ENCODE data around the gene KLHL29. TPM values are rescaled to one million over a fixed set of nuclear protein-coding genes. Genes with fewer than 3 reads are reported as not detected.

Gene KLHL29
- total RNA-seq, 1 experiment from 2014 or later, result 7.7 TPM

DNA sequence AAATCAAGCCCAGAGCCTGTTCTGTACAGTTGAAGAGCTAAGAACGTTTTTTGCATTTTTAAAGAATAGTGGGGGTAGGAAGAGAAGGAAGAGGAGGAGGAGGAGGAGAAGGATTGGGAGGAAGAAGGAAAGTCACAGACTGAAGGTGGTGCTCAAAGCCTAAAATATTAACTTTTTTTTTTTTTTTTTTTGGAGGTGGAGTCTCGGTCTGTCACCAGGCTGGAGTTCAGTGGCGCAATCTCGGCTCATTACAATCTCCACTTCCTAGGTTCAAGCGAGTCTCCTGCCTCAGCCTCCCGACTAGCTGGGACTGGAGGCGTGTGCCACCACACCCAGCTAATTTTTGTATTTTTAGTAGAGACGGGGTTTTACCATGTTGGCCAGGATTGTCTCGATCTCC, 18.3 kb upstream of the KLHL29 start:
- Histone ChIP-seq H3K27me3 (ENCODE audit: control insufficient read depth, insufficient read depth, low read length) (peaks cover 7% of the 10 kb centered on the region; the same call in 1 of the 2 replicates), H3K9me3 (ENCODE audit: control insufficient read depth, insufficient read depth, low read depth, low read length) (no peaks in the 10 kb centered on the region), H3K27ac (ENCODE audit: low read length) (no peak overlapping the region), H3K36me3 (ENCODE audit: control insufficient read depth, insufficient read depth, low read length) (no peaks in the 10 kb centered on the region), H3K4me3 (ENCODE audit: low read depth in 2 of 2, low read length in 2 of 2) (peak overlapping the region; percentile 0 to 29; a peak in 3 of 4 replicates), H3K4me1 (ENCODE audit: control insufficient read depth, insufficient read depth, low read length) (no peaks in the 10 kb centered on the region)
- ChIA-PET CTCF (interaction anchor here (0.6 kb wide), 1 partner anchor 332 kb away, joined by 3 read pairs; no protein-coding TSS in a partner anchor), POLR2A (no interaction called here)
- ATAC-seq (peak; percentile 68; the same call in 1 of the 2 replicates), DNase-seq (ENCODE audit: low read depth, low spot score) (no peak)
- in situ Hi-C loops (cut with HindIII; ENCODE audit: low pct_unique_long_range_greater_than_20kb, low sequenced_read_pairs) (no loop called here), intact Hi-C loops (cut with micrococcal nuclease; ENCODE audit: unreplicated experiment) (no loop called here)
- TF ChIP-seq POLR2AphosphoS5 (IDR thresholded peaks at IDR 0.05; ENCODE audit: low read depth, low read length), result no peak
- TF ChIP-seq, protein P1, sequence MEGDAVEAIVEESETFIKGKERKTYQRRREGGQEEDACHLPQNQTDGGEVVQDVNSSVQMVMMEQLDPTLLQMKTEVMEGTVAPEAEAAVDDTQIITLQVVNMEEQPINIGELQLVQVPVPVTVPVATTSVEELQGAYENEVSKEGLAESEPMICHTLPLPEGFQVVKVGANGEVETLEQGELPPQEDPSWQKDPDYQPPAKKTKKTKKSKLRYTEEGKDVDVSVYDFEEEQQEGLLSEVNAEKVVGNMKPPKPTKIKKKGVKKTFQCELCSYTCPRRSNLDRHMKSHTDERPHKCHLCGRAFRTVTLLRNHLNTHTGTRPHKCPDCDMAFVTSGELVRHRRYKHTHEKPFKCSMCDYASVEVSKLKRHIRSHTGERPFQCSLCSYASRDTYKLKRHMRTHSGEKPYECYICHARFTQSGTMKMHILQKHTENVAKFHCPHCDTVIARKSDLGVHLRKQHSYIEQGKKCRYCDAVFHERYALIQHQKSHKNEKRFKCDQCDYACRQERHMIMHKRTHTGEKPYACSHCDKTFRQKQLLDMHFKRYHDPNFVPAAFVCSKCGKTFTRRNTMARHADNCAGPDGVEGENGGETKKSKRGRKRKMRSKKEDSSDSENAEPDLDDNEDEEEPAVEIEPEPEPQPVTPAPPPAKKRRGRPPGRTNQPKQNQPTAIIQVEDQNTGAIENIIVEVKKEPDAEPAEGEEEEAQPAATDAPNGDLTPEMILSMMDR (IDR thresholded peaks at IDR 0.05), result peak; percentile 25
- BruUV-seq (replicated peaks), result no TSS peak

DNA sequence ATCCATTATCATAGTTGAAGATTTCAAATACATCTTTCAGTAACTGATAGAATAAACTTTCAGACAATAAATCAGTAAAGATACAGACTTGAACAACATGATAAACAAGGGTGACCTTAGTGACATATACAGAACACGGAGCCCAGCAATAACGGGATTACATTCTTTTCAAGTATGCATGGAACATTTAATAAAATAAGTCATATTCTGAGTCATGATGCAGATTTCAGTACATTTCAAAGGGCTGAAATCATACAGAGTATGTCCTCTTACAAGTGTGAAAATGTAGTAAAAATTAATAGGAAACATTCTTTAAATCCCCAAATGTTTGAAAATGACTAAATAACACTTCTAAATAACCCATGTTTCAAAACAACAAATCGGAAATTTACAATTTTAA, 17.2 kb upstream of the KLHL29 start:
- no peak for TF ChIP-seq SIN3A (IDR thresholded peaks at IDR 0.05; ENCODE audit: borderline replicate concordance, insufficient read depth, low read depth, low read length)
- TF ChIP-seq, protein P2, sequence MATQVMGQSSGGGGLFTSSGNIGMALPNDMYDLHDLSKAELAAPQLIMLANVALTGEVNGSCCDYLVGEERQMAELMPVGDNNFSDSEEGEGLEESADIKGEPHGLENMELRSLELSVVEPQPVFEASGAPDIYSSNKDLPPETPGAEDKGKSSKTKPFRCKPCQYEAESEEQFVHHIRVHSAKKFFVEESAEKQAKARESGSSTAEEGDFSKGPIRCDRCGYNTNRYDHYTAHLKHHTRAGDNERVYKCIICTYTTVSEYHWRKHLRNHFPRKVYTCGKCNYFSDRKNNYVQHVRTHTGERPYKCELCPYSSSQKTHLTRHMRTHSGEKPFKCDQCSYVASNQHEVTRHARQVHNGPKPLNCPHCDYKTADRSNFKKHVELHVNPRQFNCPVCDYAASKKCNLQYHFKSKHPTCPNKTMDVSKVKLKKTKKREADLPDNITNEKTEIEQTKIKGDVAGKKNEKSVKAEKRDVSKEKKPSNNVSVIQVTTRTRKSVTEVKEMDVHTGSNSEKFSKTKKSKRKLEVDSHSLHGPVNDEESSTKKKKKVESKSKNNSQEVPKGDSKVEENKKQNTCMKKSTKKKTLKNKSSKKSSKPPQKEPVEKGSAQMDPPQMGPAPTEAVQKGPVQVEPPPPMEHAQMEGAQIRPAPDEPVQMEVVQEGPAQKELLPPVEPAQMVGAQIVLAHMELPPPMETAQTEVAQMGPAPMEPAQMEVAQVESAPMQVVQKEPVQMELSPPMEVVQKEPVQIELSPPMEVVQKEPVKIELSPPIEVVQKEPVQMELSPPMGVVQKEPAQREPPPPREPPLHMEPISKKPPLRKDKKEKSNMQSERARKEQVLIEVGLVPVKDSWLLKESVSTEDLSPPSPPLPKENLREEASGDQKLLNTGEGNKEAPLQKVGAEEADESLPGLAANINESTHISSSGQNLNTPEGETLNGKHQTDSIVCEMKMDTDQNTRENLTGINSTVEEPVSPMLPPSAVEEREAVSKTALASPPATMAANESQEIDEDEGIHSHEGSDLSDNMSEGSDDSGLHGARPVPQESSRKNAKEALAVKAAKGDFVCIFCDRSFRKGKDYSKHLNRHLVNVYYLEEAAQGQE (IDR thresholded peaks at IDR 0.05; ENCODE audit: insufficient read depth in 1 of 2, low read depth in 2 of 2, low read length in 1 of 2), result no peak
- TF ChIP-seq POLR2AphosphoS5 (IDR thresholded peaks at IDR 0.05; ENCODE audit: low read depth, low read length), result no peak
- no peak for TF ChIP-seq TCF7L2 (IDR thresholded peaks at IDR 0.05; ENCODE audit: low read depth, low read length)
- TF ChIP-seq, protein P1 (IDR thresholded peaks at IDR 0.05), result no peak
- Histone ChIP-seq H3K4me1 (ENCODE audit: control insufficient read depth, insufficient read depth, low read length) (no peaks in the 10 kb centered on the region), H3K27me3 (ENCODE audit: control insufficient read depth, insufficient read depth, low read length) (peaks cover 7% of the 10 kb centered on the region; the same call in 1 of the 2 replicates), H3K9me3 (ENCODE audit: control insufficient read depth, insufficient read depth, low read depth, low read length) (no peaks in the 10 kb centered on the region), H3K36me3 (ENCODE audit: control insufficient read depth, insufficient read depth, low read length) (no peaks in the 10 kb centered on the region), H3K27ac (ENCODE audit: low read length) (no peak overlapping the region), H3K4me3 (ENCODE audit: low read depth in 2 of 2, low read length in 2 of 2) (no peak overlapping the region)
- POLR2A ChIA-PET, result no interaction called here
- intact Hi-C loops (cut with micrococcal nuclease; ENCODE audit: unreplicated experiment) (no loop called here), in situ Hi-C loops (cut with HindIII; ENCODE audit: low pct_unique_long_range_greater_than_20kb, low sequenced_read_pairs) (no loop called here)
- ATAC-seq, result no peak
- CTCF ChIA-PET, result no interaction called here
- no peak for DNase-seq (ENCODE audit: low read depth, low spot score)
- no TSS peak for BruUV-seq (replicated peaks)

Measured in Panc1 (cell line).